Measurements from ENCODE around the gene ACAN.

ACAN gene

GRCh38 chr15:88880944-88881740 is 77.9 kb downstream of the ACAN start:
- no peak for DNase-seq

- DNase-seq = no peak
Measured at GRCh38 chr15:88881775-88882174, 78.5 kb downstream of the ACAN start.

GRCh38 chr15:88882785-88883184 is 79.5 kb downstream of the ACAN start:
- peak; percentile 17 for DNase-seq

- DNase-seq = no peak
Measured at GRCh38 chr15:88887068-88887580, 83.9 kb downstream of the ACAN start.

- DNase-seq = no peak
Measured at GRCh38 chr15:88888719-88889118, 85.5 kb downstream of the ACAN start.

GRCh38 chr15:88890495-88890894 is 87.3 kb downstream of the ACAN start:
- DNase-seq = no peak

- DNase-seq = no peak
Measured at GRCh38 chr15:88891540-88892254, 88.5 kb downstream of the ACAN start.

- DNase-seq = no peak
Measured at GRCh38 chr15:88894348-88894818, 91.1 kb downstream of the ACAN start.

GRCh38 chr15:88894819-88895767 is 91.9 kb downstream of the ACAN start, which contains the start of gene HAPLN3:
TSS of gene HAPLN3 (minus strand) at chr15:88895544. CDS start at chr15:88887298, 8,246 bp downstream.
- DNase-seq = no peak

GRCh38 chr15:88896333-88897033 is 93.2 kb downstream of the ACAN start:
- no peak for DNase-seq

GRCh38 chr15:88897142-88897455 is 93.9 kb downstream of the ACAN start:
- no peak for DNase-seq

- peak; percentile 64 for DNase-seq
Measured at GRCh38 chr15:88897456-88898194, 94.4 kb downstream of the ACAN start.

GRCh38 chr15:88898736-88899135 is 95.5 kb downstream of the ACAN start:
- DNase-seq = no peak

- DNase-seq = no peak
Measured at GRCh38 chr15:88899251-88899650, 96.0 kb downstream of the ACAN start.

- no peak for DNase-seq
Measured at GRCh38 chr15:88900309-88900981, 97.2 kb downstream of the ACAN start.

GRCh38 chr15:88900982-88901418 is 97.8 kb downstream of the ACAN start:
- no peak for DNase-seq

GRCh38 chr15:88901508-88902220 is 98.4 kb downstream of the ACAN start:
- DNase-seq = no peak

GRCh38 chr15:88902221-88902835 is 99.1 kb downstream of the ACAN start:
- no peak for DNase-seq

GRCh38 chr15:88902846-88903245 is 99.6 kb downstream of the ACAN start:
- no peak for DNase-seq

- no peak for DNase-seq
Measured at GRCh38 chr15:88904257-88904623, 101.0 kb downstream of the ACAN start.
